ENCODE data around the gene CDK5RAP2.
A peak's percentile ranks its signal among the peaks of the same experiment; 100 is the strongest.

Gene CDK5RAP2

GRCh38 chr9:120351106-120351505, 228.9 kb downstream of the CDK5RAP2 start:
- no peak for DNase-seq
- no peak for ATAC-seq

GRCh38 chr9:120350596-120350995, 229.4 kb downstream of the CDK5RAP2 start:
- no peak for ATAC-seq
- DNase-seq = no peak

DNA sequence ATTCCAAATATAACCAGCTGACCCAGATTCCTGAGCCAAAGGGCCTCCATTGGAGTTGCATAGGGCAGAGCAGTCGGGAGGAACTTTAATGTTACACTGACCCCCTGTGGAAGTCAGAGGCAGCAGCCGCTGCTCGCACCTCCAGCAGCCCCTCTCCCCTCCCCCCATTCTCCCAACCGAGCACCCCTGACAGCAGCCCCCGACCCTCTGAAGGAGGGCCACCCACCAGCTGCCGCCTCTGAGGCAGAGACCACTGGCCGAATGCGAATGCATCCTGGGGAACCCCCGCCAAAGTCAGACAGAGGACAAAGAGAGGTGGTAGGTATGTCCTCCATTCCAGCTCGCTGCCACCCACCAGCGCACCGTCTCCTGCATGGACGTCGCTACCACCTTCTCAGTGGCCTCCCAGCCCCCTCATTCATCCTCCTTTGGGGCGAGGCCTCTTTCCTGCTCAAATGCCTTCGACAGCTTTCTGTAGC, 231.0 kb downstream of the CDK5RAP2 start:
- peak; percentile 25 for DNase-seq
- no peak for ATAC-seq

- no peak for DNase-seq
- no peak for ATAC-seq
These were observed 234.6 kb downstream of the CDK5RAP2 start for GRCh38 chr9:120345379-120345778.

DNA sequence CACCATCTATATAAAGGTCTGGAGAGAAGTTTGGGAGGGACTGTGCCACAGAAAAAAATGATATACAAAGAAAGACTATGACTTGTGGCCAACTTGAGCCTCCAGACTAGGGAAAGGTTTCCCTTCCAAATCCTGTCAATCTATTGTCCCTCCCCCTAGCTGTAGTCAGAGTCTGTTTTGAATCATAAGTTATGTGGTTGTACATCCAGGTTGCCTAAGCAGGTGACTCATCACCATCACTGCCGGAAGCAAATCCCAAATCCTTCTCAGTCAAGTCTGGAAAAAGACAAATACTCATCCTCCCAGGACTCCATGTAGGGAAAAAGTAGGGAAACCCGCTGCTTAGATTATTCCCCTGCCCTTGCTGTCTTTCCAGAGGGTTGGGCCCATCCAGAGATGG, 235.7 kb downstream of the CDK5RAP2 start:
- DNase-seq (no peak), ATAC-seq (no peak)

GRCh38 chr9:120343416-120343815, 236.6 kb downstream of the CDK5RAP2 start:
- ATAC-seq = no peak
- DNase-seq = no peak

All from stimulated activated naive CD8-positive, alpha-beta T cell treated with anti-CD3 and anti-CD28 coated beads, Interleukin-15, Interleukin-2, amounts not matched to agents 100 U/mL and 50 U/mL, for 24 hours (primary cell).